GM19452 (cell line): ENCODE measurements around the gene TSSC4.

ENCODE experiments used
- ATAC-seq: cut with Tn5 transposase; IDR thresholded peaks from one replicate; pipeline ENCODE4 v1.9.1; 2021; ENCODE audit not compliant: unreplicated experiment

TSSC4 gene

GRCh38 chr11:2398664-2399355 is 1.7 kb upstream of the TSSC4 start:
- ATAC-seq, result no peak

GRCh38 chr11:2399488-2400068 is 972 bp upstream of the TSSC4 start:
- ATAC-seq, result no peak

GRCh38 chr11:2400762-2401435 is 349 bp downstream of the TSSC4 start:
- ATAC-seq, result no peak

- ATAC-seq, result no peak
These were observed 960 bp downstream of the TSSC4 start for GRCh38 chr11:2401436-2401984.

- ATAC-seq, result no peak
These were observed 1.6 kb downstream of the TSSC4 start for GRCh38 chr11:2402106-2402505.

GRCh38 chr11:2402890-2403645 is 2.5 kb downstream of the TSSC4 start:
- ATAC-seq, result no peak

- no peak for ATAC-seq
These were observed 4.2 kb downstream of the TSSC4 start for GRCh38 chr11:2404735-2405196.

- no peak for ATAC-seq
These were observed 5.9 kb downstream of the TSSC4 start for GRCh38 chr11:2406451-2406850.

- ATAC-seq, result no peak
These were observed 6.4 kb downstream of the TSSC4 start for GRCh38 chr11:2406878-2407410.

GRCh38 chr11:2408671-2409070 is 8.1 kb downstream of the TSSC4 start:
- no peak for ATAC-seq

GRCh38 chr11:2409126-2409525 is 8.6 kb downstream of the TSSC4 start:
- ATAC-seq, result no peak

GRCh38 chr11:2409611-2410468 is 9.3 kb downstream of the TSSC4 start:
- no peak for ATAC-seq

- no peak for ATAC-seq
These were observed 10.1 kb downstream of the TSSC4 start for GRCh38 chr11:2410616-2411015.

- no peak for ATAC-seq
These were observed 11.1 kb downstream of the TSSC4 start for GRCh38 chr11:2411446-2412305.

GRCh38 chr11:2412323-2412722 is 11.8 kb downstream of the TSSC4 start:
- ATAC-seq, result no peak

GRCh38 chr11:2413742-2414579 is 13.4 kb downstream of the TSSC4 start:
- ATAC-seq, result no peak

GRCh38 chr11:2414616-2415015 is 14.1 kb downstream of the TSSC4 start:
- no peak for ATAC-seq

- no peak for ATAC-seq
These were observed 14.6 kb downstream of the TSSC4 start for GRCh38 chr11:2415171-2415570.
